HG02973 (cell line): ENCODE measurements around the gene CIDEA.

Source experiments
- ATAC-seq: cut with Tn5 transposase; IDR thresholded peaks from one replicate; pipeline ENCODE4 v1.9.1; 2021; ENCODE audit warnings: moderate library complexity; ENCODE audit not compliant: unreplicated experiment

Gene CIDEA

DNA sequence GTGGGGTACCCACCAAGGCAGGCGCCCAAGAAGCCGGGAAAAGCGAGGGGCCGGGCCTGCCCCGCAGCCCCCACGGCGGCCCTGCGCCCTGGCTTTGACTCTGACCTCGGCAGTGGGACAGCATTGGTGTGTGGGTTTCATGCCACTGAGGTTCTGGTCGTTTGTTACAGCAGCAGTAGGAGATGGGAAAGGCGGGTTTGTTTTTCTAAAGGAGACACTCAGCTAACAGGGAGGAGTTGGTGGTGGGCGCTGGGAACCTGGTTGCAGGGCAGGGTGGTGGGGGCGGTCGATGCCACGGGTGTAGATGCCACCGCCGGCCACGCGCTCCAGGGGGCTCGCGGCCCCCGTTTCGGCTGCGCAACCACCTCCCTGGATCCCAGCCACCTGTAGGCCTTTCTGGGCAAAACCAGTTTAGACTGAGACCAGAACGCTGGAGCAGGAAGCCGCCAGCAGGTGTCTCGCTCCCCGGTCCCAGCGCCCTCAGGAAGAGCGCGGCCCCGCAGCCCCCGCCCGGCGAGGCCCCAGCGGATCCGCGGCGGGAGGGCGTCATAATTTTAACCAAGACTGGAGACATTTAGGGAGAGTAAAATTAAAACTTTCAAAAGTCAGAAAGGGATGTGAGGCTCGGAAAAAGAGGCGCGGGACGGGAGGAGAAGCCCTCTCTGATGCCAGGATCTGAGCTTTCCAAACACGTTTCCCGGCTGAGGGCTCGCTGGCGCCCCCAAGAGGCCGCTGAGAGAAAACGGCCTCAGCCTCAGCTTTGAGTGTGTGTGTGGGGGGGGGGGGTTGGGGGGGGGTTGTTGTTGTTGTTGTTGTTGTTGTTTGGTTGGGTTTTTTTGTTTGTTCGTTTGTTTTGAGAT, 17.4 kb downstream of the CIDEA start:
- ATAC-seq, result peak; percentile 86

DNA sequence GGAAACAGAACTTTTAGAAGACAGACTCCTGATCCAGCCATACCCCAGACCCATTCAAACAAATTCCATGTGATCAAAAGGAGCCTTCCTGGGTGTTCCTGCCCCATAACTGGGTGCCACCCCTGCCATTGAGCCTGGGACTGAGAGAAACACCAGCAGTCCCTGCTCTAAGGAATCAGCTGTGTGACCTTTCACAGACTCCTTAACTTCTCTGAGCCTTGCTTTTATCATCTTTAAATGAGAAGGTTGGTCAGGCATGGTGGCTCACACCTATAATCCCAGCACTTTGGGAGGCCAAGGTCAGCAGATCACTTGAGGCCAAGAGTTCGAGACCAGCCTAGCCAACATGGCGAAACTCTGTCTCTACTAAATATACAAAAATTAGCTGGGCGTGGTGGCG, 20.6 kb downstream of the CIDEA start:
- ATAC-seq, result no peak

DNA sequence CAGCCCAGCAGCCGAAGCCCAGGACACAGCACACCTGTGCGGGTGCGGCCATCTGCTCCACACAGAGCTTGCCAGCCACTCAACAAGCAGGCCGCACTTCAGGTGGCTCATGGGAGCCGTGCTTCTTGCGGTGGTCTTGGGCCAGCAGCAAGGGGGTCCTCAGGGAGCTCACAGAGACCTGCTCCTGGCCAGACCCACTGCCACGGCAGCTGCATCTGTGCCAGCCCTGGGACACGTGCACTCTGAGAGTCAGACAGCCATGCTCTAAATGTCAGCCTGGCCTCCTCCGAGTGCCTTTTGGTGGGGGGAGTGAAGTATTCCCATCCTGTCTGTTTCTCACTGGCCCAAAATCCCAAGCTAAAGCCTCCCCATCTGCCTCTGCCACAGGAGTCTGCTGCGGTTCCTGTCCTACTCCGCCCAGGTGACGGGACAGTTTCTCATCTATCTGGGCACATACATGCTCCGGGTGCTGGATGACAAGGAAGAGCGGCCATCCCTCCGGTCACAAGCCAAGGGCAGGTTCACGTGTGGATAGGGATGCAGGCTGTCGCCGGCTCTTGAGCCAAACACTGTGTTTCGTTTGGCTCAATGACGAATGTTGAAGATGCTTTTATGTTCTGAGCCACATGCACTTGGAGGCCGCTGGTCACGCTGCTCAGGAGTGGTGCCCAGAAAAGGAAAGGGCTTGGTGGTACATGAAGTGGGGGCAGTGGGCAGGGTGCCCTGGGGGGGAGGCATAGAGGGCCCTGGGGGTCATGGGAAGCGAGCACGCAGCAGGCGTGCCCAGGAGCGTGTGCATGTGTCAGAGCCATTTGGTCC, 22.8 kb downstream of the CIDEA start:
- no peak for ATAC-seq

DNA sequence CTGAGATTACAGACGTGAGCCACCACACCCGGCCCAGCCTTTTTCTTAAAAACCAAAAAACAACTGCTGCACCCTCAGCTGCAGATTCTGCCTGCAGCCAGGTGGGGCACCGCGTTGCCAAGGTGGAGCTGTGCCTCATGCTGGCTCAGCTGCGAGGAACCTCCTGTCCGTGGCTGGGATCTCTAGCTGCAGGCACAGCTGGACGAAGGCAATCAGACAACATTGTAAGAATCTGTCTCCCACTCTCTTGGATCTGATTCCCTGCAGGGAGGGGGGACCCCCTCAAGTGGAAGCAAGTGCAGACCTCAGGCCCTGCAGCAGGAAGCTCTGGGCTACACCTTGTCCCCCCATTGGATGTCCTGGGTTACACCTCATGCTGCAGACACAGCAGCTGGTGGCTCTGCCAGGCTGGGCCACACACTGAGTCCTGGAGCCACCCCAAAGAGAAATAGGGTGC, 24.1 kb downstream of the CIDEA start:
- ATAC-seq, result no peak

DNA sequence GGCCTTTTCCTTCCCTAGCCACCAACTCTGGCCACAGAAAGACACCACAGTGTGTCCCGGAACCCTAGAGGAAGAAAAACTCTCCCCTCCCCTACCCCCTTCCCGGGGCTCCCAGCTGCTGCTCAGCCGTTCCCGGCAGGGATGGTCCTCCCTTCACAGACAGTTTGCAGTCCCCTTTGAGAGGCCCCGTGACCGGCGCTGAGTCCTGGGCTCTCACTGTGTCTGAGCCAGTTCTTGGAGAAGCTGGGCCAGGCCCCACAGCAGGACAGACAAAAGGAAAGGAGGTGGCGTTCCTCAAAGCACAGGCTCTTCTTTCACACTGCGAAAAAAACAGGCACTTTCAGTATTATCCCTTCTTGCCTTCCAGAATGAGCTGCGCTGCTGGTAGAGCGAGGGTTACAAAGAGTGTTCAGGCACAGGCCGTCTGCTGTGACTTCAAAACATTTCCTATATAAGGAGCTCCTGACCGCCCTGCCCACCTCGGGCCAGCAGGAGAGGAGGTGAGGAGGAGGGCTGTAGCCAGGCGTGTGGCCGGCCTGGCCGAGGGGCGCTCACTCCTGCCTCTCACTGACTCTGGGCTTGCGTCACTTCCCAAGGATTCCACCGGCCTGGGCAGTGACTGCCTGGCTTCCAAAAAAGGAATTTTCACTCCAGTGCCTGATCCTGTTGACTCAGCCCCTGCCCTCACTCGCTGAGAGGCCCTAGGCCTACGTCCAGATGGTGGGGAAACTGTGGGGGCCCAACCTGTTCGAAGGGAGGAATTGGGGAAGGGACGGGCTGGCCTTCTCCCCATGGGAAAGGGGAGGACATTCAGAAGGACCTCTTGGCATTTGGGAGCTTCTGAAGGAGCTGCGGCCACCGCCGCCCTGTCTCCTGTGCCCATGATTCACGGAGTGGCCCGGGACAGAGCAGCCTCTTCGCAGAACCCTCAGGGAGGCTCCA, 24.9 kb downstream of the CIDEA start:
- ATAC-seq, result no peak

DNA sequence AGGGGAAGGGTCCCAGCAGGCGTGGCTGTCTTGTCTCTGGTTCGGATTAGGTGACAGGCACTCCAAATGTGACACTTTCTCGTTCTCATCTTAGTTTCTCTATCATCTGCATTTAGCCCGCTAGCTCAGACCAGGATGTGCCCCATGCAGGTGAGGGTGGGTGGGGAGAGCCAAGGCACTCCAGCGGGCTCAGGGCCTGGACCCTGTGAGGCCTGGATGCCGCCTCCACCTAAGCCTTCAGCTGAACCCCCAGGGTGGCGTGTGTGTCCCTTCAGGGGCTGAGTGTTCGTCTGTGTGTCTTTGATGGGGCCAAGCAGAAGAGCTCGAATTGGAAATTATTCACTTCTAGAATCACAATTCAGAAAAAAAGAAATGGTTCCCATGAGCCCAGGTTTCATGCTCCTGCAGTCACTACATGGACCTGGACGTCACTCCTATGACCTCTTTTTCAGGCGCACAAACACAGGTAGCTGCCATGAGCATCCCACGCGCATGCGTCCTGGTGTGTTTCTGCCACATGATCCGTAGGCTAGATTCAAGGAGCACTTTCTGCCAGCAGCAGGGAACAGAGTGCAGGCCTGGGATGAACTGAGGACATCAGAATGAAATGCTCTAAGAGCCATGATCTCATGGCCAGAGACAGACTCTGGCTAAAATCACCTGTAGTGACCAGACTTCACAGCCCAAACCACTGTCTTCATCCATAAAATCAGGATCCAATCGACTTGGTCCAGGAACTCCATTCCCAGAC, 25.8 kb downstream of the CIDEA start:
- no peak for ATAC-seq

DNA sequence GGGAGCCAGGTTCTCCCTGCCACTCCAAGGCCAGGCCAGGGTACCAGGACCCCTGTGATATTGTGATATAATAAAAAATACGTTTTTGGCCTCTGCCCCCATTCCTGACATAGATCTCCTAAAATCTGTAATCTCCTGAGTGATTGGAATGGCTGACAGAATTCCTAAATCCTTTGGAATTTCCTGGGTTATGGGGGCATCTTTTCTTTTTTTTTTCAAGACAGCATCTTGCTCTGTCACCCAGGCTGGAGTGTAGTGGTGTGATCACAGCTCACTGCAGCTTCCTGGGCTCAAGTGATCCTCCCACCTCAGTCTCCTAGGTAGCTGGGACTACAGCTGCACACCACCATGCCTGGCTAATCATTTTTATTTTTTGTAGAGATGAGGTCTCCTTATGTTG, 27.7 kb downstream of the CIDEA start:
- ATAC-seq, result no peak

DNA sequence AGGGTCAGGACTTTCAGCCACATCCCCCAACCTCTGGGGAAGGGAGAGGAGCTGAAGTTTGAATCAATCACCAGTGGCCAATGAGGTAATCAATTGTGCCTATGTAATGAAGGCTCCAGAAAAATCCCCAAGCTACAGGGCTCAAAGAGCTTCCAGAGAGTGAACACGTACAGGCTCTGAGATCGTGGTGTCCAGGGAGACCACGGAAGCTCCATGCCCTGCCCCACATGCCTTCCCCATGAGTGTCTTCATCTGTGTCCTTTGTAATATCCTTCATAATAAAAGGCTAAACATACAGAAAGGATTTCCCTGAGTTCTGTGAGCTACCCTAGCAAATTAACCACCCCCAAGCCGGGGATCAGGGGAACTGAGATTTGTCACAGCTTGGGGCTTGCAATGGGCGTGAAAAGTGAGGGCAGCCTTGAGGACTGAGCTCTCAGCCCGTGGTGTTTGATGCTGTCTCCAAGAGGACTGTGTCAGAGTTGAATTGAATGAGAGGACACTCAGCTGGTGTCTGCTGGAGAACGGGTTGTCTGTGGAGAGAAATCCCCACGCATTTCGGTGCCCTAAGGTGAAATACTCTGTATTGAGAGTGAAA, 28.4 kb downstream of the CIDEA start:
- no peak for ATAC-seq

DNA sequence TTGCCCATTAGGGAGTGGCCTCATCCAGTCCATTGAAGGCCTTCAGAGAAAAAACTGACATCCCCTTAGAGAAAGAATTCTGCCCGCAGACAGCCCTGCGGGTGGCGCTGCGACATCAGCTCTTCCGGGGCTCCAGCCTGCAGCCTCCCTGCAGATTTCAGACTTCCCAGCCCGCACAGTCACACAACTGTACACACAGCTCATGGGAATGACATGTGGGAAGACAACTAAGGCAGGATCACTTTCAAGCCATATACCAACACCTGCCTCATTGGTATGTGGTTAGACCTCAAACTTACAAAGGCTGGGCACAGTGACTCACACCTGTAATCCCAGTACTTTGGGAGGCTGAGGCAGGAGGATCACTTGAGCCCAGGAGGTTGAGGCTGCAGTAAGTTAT, 29.1 kb downstream of the CIDEA start:
- no peak for ATAC-seq

DNA sequence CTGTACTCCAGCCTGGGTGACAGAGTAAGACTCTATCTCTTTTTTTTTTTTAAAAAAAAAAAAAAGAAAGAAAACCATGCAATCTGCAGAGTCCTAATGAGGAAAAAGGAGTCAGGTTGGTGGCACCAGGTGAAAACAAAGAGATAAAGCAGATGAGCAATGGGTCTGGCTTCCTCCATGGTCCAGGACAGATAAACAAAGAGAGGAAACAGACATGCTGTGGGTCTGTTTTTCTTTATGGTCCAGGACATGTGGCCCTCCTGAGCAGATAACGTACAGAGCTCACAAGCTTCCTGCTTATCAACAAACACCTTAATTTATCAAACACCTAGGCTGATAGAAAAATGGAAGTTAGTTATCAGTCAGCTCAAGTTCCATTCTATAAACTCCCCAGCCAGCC, 29.5 kb downstream of the CIDEA start:
- ATAC-seq, result no peak

DNA sequence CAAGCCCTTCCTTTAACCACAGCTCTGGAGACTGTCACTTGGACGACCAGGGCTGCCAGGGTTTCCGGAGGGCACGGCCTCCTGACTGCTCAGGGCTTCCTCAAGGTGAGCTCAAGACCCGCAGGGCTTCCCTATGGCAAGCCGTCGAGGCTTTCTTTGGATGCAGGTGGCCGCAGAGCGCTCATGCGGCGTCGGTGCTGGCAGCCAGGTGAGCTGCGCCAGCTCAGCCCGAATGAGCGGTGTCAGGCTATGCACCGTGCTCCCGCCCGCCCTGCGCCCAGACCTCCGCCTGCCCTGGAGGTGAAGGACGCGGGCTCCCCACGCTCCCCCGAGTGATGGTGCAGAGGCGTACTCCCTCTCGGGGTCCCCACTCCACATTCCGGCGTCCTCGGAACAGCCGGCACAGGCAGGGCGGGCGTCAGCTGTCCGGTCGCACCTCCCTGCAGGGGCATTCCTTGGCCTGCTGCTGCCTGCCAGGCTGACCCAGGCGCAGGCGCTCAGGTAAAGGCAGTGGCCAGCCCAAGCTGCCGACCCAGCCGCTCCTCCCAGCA, 33.0 kb downstream of the CIDEA start:
- ATAC-seq, result no peak

DNA sequence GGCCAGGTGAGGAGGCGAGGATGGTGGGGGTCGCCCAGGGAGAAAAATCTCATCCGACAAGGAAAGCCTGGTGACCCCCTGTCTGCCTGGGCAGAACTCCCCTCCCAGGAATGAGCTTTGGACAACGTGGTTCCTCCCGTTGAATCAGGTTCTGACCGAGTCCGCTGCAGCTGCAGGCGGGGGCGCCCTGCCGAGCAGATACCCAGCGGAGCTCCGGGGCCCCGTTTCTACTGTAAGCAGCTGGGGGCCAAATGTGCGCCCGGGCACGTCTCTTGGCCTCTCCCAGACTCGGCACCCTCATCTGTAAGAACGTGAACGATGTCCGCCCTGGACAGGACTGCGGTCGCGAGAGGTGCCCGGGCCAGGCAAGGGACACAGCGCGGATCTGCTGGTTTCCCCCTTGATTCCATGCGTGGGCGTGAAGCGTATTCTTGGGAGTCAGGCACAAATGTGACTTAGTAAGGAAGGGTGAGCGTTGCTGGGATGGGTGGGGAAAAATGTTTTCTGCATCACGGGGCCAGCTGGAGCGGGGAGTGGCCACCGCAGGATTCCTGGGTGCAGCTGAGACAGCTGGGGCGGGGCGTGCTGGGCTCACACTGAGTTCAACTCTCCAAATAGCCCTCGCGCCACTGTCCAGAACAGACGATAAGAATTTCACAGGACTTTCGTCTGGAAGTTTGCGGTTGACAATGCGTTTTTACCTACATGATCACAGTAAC, 33.7 kb downstream of the CIDEA start:
- ATAC-seq, result no peak

DNA sequence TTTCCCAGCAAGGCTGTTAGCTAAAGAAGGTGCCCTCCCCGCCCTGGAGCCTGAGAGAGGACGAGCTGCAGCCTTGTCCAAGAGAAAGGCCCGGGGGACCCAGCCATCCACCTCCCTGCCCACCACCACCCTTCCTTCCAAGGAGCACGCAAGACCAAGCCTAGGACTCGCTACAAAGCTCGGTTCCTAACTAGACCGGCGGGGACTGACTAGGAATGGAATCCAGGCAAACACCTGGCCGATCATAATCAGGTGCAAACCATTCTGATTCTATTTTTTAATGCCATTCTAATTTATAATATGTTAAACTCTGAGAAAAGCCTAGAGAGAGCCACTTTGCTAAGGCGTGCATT, 34.2 kb downstream of the CIDEA start:
- ATAC-seq, result no peak

DNA sequence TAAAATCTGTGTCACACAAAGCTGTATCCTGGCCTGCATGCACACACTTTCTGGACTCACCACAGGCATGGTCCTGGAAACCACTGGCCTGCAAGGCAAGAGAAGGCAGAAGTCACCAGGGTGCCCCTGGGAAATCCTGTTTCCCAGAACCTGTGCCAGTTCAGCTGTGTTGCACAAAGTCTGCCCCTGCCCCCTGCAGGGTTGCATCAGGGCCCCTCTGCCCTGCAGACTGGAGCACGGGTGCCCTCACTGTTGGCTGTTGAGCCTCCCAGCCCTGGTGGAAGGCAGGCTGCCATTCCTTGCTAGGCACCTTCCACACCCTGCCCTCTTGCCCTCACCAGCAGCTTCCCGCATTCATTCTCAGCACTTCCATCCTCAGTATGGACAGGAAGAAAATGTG, 35.9 kb downstream of the CIDEA start:
- ATAC-seq, result no peak

DNA sequence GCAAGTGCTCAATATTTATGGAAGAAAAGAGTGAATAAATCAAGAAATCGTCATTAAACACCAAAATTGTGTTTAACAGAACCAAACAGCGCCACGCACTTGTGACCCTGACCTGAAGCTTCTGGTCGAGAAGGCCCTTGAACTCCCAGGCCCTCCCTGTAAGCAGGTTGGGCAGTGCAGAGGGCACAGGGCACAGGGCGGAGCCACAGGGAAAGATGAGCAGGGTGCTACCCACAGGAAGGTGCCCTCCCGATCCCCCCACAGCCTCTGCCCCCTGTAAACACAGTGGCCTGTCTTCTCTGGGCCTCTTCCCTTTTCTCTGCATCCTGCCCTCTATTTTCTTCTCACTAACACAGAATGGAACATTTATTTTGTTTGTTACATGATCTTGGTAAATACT, 37.0 kb downstream of the CIDEA start:
- ATAC-seq, result no peak

DNA sequence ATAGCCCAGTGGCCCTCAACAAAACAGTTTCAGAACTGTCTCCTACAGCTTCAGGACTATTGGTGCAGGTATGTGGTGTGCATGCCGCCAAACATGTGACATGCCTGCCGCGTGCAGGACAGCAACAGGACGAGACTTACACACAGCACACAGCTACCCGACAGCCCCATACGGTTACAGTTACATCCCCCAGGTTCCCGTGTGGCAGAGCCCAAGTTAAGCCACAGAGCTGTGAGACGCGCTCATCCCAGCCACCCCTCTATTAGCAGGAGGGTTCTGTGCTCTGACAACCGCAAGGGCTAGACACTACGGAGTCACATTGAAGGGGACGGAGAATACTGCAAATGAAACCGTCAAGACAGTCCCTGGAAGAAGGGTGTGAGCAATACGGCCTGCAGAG, 37.5 kb downstream of the CIDEA start:
- ATAC-seq, result no peak

DNA sequence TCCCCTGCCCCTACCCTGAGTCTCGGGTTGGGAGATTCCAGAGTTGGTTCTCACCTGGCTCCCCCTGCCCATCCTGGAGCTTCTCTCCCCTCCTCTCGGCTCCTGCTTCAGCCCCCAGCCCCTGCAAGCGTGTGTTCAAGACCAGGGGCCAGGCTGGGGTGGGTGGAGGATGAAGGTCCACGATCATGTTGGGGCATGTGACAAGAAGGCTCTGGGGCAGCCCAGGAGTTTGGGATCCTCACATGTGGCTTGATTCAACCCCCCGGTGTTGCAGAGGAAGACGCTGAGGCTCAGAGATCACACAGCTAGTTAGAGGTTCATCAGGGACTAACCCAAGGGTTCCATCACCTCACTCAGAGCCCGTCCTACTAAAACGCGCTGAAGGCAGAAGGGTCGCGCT, 39.7 kb downstream of the CIDEA start:
- ATAC-seq, result no peak

DNA sequence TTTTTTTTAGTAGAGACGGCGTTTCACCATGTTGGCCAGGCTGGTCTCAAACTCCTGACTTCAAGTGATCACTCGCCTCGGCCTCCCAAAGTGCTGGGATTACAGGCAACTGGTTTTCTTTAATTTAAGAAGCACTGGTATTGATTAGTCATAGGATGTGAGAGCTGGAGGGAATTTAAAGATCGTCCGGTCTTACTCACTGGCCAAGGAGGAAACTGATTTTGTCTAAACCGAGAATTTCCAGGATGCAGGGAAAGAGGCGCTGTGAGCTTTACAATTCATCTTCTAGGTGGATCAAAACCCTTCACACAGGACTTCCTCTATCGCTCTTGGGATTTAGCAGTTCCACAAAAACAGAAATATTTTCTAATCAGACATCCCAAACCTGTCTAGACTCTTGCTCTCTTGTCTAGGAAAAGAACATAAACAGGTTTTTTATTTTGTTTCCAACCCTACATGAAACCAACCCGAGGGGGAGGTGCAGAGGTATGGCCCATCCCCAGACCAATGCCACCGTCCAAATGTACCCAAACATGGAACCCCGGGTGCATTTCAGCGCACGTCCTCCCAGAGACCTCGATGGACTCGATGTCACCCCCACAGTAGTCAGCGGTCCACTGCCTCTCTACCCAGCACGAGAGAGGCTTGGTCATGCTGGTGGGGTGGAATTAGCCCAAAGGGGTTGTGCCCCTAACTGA, 41.4 kb downstream of the CIDEA start:
- no peak for ATAC-seq

DNA sequence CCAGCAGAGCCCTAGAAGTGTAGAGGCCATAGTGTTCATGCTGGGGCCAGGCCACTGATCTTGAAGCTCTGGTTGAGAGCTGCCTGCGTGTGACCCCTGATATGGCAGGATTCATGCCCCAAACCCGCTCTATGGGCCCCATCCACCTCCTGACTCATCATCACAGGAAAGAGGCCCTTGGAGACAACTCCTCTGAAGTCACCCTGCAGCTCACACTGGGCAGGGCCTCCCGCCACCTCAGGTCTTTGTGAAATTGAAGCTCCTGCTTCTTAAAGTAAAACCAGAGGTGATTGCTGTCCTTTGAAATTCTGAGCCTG, 41.9 kb downstream of the CIDEA start:
- no peak for ATAC-seq
